ENCODE measurements around the gene GABRB3.
A peak's percentile ranks its signal among the peaks of the same experiment; 100 is the strongest.

The GABRB3 gene

DNA sequence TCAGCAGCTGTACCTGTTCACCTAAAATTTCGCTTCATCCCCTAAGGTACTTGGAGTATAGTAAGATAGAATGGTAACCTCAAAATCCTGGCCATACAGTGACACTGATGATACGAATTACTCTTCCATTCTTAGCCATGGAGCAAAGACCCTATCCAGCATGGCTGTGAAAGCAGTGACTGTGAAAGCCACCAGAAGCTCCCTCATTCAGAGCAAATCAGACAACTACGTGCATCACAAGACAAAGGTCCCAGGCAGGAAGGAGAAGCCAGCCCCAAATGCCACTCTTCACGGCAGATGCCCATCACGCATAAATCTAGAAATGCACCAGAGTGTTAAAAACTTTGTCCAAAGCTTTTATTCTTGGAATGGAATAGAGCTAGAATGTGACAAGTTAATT, 99.4 kb downstream of the GABRB3 start:
- DNase-seq = no peak

DNA sequence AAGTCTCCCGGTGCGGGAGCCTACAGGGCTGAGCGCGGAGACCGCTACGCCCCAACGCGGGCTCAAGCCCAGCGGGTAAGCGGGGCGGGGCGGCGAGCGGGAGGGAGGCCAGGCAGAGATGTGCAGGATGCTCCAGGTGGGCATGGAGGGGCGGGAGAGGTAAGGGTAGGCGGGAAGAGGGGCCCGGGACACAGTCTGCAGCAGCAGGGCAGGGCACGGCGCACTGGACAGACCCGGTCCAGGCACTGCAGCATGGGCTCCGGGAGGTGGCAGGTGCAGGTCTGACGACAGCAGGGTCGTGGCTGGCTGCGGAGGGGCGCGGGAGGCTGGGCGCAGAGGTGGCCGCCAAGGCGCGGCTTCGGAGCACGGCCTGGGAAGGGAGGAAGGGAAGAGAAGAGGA, 102.8 kb downstream of the GABRB3 start:
- no peak for DNase-seq

DNA sequence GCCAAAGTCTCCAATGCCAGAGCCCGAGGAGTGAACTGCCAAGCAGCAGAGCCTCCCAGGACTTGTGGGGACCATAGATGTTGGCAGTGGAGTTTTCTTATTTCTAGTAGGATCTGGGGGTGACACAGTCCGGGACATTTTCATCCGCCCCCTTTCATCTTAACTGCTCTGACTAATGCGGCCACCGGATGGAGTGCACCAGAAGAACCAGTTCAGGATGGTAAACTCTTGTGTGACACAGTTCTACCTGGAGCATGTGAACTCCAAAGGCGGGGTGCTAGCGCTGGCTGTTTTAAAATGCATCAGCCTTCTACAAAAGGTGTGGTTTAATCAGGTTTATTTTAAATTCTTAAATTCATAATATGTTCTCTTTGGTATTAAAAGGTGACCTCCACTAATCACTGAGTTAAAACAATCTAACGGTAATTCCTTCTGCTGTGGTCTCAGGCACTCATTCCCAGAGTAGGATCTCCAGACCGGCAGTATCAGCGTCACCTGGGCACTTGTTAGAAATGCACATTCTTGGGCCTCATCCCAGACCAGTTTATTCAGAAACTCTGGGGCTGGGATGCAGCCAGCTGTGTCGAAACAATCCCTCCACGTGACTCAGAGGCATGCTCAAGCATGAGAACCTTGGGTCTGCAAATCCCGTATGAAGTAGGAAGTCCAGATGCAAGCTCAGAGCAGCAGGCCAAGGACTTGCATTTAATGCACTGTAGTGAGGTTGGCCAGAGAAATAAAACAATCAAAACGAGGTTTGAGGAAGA, 105.5 kb downstream of the GABRB3 start:
- DNase-seq = no peak

DNA sequence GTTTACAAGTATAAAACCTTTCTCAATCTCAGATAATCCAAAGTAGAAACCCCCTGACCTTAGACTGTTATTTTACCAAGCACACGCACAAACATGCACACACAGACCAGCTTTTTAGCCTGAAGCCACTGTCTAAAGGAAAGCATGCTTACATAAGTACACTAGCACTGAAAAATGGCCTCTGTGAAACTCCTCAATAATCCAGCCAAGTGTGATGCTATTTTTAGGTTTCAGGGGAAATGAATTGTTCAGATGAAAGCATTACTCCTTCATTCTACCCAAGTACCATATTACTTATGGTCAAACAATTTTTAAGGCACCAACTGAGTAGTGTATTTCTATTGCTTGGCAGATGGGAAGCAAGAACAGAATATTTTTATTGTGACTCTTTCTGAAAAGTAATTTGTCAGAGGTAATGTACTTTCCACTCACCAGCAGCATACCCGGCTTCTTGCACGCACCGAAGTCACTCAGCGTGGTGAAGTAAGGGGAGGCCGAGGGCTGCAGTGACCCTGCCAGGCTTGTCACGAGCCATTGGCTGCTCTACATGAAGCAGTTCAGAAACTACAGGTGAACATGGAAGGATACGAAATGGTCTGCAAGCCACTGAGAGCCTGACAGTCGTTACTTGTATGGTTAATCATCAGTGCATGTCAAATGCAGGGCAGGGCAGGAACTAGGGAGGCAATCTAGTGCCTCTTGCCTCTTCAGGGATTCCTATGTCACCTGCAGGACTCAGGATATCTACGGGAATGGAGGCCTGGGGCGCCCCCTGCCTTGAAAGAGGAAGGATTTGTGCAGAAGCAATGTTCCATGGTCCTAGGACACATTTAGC, 106.7 kb downstream of the GABRB3 start:
- no peak for DNase-seq

DNA sequence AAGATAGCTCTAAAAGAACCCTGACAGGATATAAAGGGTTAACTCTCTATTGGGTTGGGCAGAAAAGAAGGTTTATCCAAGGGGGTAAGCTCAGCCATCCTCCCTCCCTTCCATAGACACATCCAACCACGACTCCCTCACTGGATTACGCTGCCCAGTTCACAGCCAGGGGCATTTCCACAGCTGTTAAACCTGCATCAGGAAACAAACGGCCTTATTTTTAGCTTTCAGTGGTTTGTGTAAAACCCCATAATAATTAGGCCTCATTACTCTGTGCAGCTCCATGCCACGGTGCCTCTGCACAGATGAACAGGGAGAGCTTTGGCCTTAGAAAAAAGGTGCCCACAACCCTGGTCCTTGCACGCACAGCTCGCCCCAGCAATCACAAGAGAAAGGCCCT, 110.6 kb downstream of the GABRB3 start:
- no peak for DNase-seq

- no peak for DNase-seq
Measured at GRCh38 chr15:26661748-26662147, 111.1 kb downstream of the GABRB3 start.

DNA sequence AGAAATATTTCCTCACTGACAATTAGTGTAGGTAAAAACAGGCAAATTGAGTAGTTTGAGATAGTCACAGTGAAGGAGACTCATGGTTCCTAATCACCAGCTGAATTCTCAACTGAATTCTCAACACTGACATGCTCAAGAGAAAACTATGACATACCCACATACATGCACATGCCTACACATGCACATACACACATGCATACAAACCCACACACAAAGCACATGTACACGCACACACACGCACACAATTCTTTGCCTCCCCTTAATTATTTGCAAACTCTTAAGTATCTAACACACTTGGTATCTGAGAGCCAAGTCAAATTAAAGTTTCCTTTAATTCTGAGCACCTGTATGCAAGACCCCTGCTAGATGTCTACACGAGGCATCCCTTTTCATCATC, 111.8 kb downstream of the GABRB3 start:
- no peak for DNase-seq

DNA sequence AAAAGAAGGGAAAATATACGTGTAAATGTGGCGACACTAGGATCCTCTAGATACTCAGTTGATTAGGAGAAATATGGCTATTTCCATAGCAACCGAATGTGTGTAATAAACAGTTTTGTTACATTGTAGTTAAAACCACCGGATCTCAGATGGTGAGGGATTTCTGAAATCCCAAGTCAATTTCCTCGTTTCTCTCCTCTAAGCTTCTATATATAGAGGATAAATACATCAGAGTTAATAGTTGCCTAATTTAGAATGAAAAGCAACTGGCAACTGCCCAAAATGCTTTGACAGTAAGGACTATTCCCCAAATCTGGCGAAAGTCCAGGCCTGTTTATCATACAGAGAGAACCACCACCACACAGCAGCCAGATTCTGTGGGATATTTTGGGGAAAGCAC, 112.6 kb downstream of the GABRB3 start:
- DNase-seq = no peak

DNA sequence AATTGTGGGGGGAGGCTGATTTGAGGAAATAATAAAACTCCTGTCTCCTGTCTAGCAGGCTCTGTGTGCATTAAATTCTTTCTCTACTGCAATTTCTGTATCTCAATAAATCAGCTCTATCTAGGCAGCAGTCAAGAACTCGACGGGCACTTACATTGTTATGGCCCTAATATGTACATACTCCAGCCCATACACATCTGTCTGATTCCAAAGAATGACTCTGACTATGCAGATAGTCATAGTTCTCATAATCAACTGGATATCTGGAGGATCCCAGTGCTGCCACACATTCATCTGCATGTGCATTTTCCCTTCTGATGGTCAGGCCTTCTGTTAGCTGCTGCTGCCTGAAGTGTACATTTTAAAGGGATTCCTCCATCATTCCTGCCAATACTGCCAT, 114.6 kb downstream of the GABRB3 start:
- no peak for DNase-seq

- no peak for DNase-seq
Measured at GRCh38 chr15:26656080-26656479, 116.8 kb downstream of the GABRB3 start.

DNA sequence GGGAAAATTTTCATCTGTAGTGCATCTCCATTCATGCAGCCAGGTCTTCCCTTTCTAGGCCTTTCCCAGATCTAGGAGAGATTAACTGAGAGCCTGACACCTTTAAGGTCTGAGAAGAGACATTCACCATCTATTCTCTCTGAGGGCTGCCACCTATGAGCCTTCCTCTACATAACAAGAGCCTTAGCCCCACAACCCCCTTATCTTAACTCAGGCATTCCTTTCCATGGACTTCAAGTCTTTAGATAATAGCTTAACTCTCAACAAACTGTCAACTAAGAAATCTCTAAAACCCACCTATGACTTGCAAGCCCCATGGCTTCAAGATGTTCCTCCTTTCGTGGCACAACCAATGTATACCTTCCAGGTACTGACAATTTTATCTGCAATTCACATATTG, 121.0 kb downstream of the GABRB3 start:
- no peak for DNase-seq

DNA sequence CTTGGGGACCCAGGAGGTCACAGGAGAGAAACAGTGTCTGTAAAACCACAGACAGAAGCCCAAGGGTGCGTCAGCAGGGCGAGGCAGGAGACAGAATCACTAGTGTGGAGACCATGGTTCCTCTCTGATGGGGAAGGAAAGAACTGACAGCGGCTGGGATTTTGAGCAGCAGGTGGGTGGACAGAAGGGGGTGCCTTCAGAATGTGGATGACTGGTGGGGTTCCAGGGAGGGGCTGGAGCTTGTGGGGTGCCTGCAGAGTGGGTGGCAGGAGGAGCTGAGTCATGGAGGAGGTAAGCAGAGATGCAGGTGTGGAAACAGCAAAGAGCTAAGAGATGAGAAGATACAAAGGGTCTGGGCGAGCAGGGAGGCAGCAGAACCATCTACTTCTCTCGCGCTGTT, 124.2 kb downstream of the GABRB3 start:
- no peak for DNase-seq

GRCh38 chr15:26644948-26645347, 127.9 kb downstream of the GABRB3 start:
- no peak for DNase-seq

DNA sequence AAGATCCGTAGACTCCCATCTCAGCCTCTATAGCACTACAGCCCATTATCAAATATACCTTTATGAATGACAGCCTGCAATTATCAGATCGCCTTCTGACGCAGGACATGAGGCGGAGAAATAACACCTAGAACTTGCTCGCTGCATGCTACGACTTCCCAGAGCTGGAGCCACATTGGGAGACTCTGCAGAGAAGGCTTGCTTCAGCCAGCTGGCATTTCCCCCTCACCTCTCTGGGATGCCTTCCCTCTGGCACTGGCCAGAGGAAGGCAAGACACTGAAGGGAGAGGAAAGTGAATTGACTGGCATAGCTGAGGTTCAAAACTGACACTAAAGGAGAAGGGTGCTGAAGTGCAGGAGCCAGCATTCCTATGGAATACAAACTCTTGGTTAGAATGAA, 131.7 kb downstream of the GABRB3 start:
- DNase-seq = no peak

DNA sequence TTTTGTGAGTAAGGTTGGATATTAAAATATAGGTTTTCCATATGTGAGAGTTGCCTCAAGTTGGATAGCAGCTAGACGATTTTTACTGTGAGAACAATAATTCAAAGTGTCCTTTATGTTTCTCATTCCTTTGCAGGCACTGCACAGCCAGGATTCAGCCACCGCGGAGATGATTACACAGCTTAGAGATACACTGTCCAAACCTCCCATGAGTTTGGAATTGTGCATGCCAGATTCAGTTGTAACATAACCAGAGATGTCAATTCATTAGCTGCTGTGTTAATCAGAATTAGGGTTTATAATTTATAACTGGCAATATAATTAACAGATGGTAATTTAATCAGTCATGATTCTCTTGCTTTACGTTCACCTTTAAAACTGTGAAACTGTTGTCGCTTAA, 132.3 kb downstream of the GABRB3 start:
- no peak for DNase-seq

DNA sequence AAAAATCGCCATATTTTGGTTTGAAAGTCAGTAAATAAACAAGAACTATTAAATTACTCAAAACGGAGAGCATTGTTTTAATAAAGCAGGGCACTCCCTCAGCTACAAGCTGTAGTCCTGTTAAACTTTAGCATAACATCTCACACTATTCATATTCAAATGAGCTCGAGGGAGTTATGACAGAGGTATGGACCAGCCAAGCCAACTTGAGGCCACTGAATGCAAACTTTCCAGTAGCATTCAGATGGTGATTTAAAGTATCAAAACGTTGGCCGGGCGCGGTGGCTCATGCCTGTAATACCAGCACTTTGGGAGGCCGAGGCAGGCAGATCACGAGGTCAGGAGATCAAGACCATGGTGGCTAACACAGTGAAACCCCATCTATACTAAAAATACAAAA, 132.9 kb downstream of the GABRB3 start:
- DNase-seq = no peak

GRCh38 chr15:26635614-26636013, 137.3 kb downstream of the GABRB3 start:
- DNase-seq = no peak

DNA sequence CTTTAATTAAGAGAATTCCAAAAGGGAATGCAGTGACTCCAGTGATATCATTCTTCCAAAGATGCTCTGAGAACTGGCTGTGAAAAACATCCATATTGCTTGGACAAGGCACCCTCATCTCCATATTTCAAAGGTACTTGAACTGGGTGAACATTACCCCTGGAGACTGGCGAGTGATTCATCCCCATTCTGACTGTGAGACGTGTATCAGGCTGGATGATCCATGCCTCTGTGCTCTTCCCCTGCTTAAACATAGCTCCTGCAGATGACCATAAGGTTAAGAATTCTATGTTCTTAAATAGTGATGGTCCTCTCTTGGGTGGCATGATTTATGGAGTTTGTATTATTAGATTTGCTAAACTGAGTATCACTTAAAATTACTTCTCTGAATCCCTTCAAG, 137.8 kb downstream of the GABRB3 start:
- no peak for DNase-seq

- no peak for DNase-seq
Measured at GRCh38 chr15:26634319-26634718, 138.5 kb downstream of the GABRB3 start.

GRCh38 chr15:26632500-26632899, 140.4 kb downstream of the GABRB3 start:
- no peak for DNase-seq

DNA sequence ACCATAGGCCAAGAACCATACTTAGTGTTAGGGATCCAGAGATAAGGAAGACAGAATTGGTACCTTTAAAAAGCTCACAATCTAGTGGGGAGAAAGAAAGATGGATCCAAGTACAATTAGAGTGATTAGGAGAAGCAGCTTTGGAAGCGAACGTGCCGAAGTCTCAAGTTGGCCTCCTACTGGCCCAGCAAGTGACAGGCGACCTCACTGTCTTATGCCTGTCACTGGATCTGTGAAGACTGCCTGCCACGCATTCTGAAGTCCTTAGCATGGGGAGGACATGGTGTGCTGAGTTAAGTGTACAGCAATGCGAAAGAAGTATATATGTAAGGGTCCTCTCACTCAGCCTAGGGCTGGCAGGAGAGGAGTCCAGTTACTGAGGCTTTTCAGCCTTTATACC, 141.0 kb downstream of the GABRB3 start:
- no peak for DNase-seq

- DNase-seq = no peak
Measured at GRCh38 chr15:26630857-26631256, 142.0 kb downstream of the GABRB3 start.

DNA sequence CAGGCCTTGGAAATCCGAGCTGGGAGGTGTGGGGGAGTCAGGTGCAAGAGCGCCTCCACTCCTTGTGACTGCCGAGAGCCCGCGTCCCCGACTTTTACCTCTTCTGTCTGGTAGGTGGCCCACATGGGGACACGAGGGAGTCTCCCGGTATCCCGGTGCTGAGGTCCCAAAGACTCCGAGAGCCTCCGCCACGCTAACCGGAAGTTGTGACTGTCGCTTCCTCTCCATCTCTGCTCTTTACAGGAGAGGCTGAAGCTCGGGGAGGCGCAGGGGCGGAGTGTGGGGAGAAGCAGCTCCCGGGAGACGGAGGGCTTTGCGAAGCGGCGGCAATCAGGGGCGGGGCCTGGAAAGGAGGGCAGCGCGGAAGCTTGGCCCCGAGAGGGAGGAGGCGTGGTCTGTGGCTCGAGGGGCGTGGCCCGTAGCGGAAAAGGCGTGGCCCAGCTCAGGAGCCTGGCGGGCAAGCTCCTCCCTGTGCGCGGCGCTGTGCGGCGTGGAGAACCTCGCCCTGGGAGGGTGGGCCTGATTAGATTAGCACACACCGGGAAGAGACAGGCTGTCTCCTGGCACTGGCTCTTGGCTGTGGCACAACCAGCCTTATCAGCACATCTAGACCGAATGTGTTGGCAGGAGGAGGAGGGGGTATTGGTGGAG, 143.9 kb downstream of the GABRB3 start:
- DNase-seq = peak; percentile 16

GRCh38 chr15:26628071-26628470, 144.8 kb downstream of the GABRB3 start:
- DNase-seq = no peak

All from CD4-positive, alpha-beta T cell treated with Interleukin-12 subunit alpha and Interleukin-12 subunit beta, for 1 hour (primary cell).